ENCODE results near the gene GPR162.
A peak's percentile ranks its signal among the peaks of the same experiment; 100 is the strongest.

The GPR162 gene

GRCh38 chr12:6834873-6835272 is 13.3 kb downstream of the GPR162 start:
- no peak for DNase-seq (ENCODE audit: low spot score)

- DNase-seq (ENCODE audit: low spot score): no peak
These were observed 15.2 kb downstream of the GPR162 start for GRCh38 chr12:6836851-6837250.

GRCh38 chr12:6837370-6838060 is 15.9 kb downstream of the GPR162 start:
- no peak for DNase-seq (ENCODE audit: low spot score)

- no peak for DNase-seq (ENCODE audit: low spot score)
These were observed 17.2 kb downstream of the GPR162 start for GRCh38 chr12:6838854-6839253.

- no peak for DNase-seq (ENCODE audit: low spot score)
These were observed 18.0 kb downstream of the GPR162 start for GRCh38 chr12:6839482-6840201.

- DNase-seq (ENCODE audit: low spot score): no peak
These were observed 18.7 kb downstream of the GPR162 start for GRCh38 chr12:6840330-6840729.

- no peak for DNase-seq (ENCODE audit: low spot score)
These were observed 19.3 kb downstream of the GPR162 start, which contains the start of gene GNB3 for GRCh38 chr12:6840761-6841515. TSS of gene GNB3 (plus strand) at chr12:6840925. CDS start at chr12:6841288, 363 bp downstream.

- DNase-seq (ENCODE audit: low spot score): no peak
These were observed 20.5 kb downstream of the GPR162 start for GRCh38 chr12:6842075-6842474.

- no peak for DNase-seq (ENCODE audit: low spot score)
These were observed 21.7 kb downstream of the GPR162 start for GRCh38 chr12:6843118-6843902.

GRCh38 chr12:6845395-6845794 is 23.8 kb downstream of the GPR162 start:
- no peak for DNase-seq (ENCODE audit: low spot score)

GRCh38 chr12:6846316-6846869 is 24.8 kb downstream of the GPR162 start:
- DNase-seq (ENCODE audit: low spot score): no peak

- no peak for DNase-seq (ENCODE audit: low spot score)
These were observed 26.1 kb downstream of the GPR162 start for GRCh38 chr12:6847676-6848075.

GRCh38 chr12:6849427-6849826 is 27.8 kb downstream of the GPR162 start:
- no peak for DNase-seq (ENCODE audit: low spot score)

GRCh38 chr12:6849976-6850560 is 28.4 kb downstream of the GPR162 start:
- no peak for DNase-seq (ENCODE audit: low spot score)

GRCh38 chr12:6850796-6851152 is 29.2 kb downstream of the GPR162 start:
- no peak for DNase-seq (ENCODE audit: low spot score)

- peak; percentile 99 for DNase-seq (ENCODE audit: low spot score)
These were observed 29.7 kb downstream of the GPR162 start, which contains the start of gene CDCA3 for GRCh38 chr12:6851153-6851920. TSS of gene CDCA3 (minus strand) at chr12:6851286. CDS start at chr12:6850952, 334 bp downstream.

GRCh38 chr12:6851921-6852650 is 30.5 kb downstream of the GPR162 start, which contains the start of gene USP5:
TSS of gene USP5 (plus strand) at chr12:6852150. CDS start at chr12:6852180, 30 bp downstream.
- peak; percentile 100 for DNase-seq (ENCODE audit: low spot score)

- DNase-seq (ENCODE audit: low spot score): peak; percentile 86
These were observed 31.2 kb downstream of the GPR162 start for GRCh38 chr12:6852651-6853354.

GRCh38 chr12:6853626-6854025 is 32.0 kb downstream of the GPR162 start:
- no peak for DNase-seq (ENCODE audit: low spot score)
